Glomerular visceral epithelial cell (primary cell): Measurements from ENCODE around the gene TGFA.
A peak's percentile ranks its signal among the peaks of the same experiment; 100 is the strongest.

Experiments
- DNase-seq: peaks from one replicate; pipeline ENCODE4 v3.0.0-alpha.2; 2016; ENCODE audit errors: extremely low spot score

Gene TGFA

DNA sequence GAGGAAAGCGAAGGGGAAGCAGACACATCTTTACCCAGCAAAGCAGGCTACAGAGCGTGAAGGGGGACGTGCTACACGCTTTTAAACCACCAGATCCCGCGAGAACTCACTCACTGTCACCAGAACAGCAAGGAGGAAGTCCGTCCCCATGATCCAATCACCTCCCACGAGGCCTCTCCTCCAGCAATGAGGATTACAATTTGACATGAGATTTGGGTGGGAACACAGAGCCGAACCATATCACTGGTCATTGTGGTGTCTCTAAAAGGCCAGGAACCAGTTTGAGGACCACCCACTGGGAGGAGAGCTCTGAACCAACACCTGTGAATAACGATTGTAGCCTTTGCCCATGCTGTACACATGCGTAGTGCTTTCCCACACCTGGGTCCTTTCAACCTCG, 135.1 kb downstream of the TGFA start:
- no peak for DNase-seq

DNA sequence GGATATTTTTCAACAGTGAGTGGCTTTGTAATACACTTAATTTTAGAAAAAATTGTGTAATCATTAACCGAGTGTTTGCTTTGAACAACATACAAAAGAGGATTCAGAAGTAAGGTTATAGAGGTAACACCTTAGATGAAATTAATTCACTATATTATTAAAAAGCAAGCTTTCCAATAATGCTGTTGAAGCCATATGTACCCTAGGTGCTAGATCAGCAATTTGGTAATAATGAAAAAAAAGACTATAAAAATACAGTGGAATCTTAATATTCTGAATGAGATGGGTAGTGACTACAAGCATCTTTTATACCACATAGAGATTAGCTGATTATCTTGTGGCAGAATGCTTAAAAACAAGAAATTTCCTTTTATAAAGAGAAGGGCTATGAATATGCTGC, 136.6 kb downstream of the TGFA start:
- no peak for DNase-seq

DNA sequence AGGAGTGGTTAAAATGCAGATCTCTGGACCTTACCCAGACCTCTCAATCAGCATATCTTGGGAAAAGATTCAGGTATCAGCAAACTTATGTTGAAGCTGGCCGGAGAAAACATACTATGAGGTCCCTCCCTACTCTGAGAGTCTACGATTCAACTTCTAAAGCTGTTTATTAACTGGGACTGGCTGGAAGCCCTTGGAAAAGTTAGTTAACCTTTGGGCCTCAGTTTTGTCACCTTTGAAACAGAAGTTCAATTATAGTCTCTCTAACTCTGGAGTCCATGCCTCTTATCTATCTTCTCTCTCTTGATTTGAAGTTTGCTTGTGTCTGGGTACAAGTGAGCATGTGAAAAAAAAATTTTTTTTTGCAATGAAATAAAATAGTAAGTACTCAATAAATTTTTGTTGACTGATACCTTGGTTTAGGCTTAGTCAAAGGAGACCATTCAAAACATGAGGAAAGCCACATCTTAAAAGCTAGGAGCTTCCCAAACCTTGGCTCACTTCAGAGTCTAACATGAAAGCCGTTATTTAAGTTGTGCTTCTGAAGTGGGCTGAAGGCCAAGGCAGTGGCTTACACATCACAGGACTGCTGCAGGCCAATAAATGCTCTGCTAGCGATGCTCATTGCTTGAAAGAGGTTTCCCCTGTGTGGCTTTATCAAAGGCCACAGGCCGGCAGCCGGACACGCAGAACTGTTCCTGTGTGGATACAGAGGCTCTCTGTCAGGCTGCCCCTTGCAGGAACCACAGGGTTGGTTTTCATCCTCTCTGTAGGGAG, 141.1 kb downstream of the TGFA start:
- no peak for DNase-seq

DNA sequence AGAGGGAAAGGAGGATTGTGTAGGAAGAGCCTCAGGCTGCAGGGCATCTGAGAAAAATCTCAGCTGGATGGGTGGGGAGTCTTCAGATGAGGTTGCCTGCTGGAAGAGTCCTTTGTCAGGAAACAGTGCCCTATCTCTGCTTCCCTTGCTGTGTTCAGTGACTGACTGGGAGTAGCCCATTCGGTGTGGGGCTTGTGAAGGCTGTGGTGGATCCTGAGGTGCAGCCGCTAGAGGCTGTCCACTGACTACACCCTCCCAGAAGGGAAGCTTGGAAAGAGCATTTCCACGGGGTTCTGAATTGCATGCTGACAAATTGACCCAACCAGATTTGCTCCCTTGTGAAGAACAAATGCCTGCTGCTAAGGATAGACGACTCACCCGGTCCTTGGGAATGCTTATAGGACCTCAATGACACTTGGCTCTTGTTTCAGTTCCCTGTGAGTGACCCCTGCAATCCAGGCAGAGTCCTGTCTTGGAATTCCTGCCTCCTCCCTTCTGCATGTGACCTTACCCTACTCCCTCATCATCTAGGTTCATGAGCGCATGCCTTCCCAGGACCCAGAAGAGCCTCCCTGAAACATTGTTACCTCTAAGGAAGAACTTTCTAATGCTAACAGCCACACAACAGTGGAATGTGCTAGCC, 142.0 kb downstream of the TGFA start:
- DNase-seq = no peak

- DNase-seq = peak; percentile 26
Observed at GRCh38 chr2:70403267-70404053, 150.2 kb downstream of the TGFA start.

DNA sequence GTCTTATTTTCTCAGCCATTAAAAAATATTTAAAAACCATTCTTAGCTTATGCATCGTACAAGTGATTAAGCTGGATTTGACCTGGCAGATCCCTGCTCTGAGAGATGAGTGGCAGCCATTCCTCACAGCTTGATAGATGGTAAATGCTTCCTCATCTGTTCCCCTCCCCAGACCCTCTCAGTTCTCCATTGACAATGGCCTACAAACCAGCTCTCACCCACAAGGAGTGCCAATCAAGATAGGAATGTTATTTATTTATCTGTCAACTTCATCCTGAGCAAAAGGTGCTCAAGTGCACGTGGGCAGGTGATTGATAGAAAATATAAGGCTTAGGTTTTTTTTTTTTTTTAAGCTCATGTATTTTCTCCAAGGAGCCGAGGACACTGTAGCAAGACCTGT, 153.1 kb downstream of the TGFA start:
- no peak for DNase-seq

GRCh38 chr2:70399046-70399445, 154.6 kb downstream of the TGFA start:
- no peak for DNase-seq
